Common myeloid progenitor, CD34-positive (primary cell): ENCODE data around the gene ZMYND12.
"Not testable (repeated sequence)": the region's sequence is repeated elsewhere in the genome, so short reads cannot be mapped to it uniquely, and the experiment has no call there.

Experiments used
- CTCF ChIA-PET: fragments of 350-600 bp; sonication (Branson Sonifier 250); formaldehyde crosslinking; loops from one replicate; lab custom pipeline; 2021; ENCODE audit warnings: antibody characterized with exemption; lab: Charles Lee
- POLR2A ChIA-PET: fragments of 350-600 bp; sonication (Branson Sonifier 250); formaldehyde crosslinking; loops from one replicate; lab custom pipeline; 2021; ENCODE audit warnings: antibody characterized with exemption; lab: Charles Lee
- DNase-seq, 3 donors: peaks; one replicate each; pipeline versions ENCODE4 v3.0.0 to v3.0.0-alpha.2; 2013
- H3K27ac ChIP-seq, 2 experiments: 1 replicate in 1 of 2; 2 replicates in 1 of 2; pipeline ENCODE4 v1.7.0; 2013; ENCODE audit warnings: inconsistent platforms in 2 of 2, low read length in 2 of 2, mild to moderate bottlenecking in 2 of 2, low read depth in 1 of 2, moderate library complexity in 1 of 2; ENCODE audit not compliant: severe bottlenecking in 2 of 2, insufficient read depth in 1 of 2, poor library complexity in 1 of 2
- H3K27me3 ChIP-seq, 5 experiments: replicated peaks in 2 of 5; 1 replicate in 3 of 5; 2 replicates in 2 of 5; pipeline versions ENCODE4 v1.6.1 to v1.7.0; 2013; ENCODE audit warnings: low read length in 4 of 5, mild to moderate bottlenecking in 2 of 5, moderate library complexity in 2 of 5, inconsistent platforms in 1 of 5; ENCODE audit not compliant: insufficient read depth in 5 of 5, control insufficient read depth in 4 of 5
- H3K36me3 ChIP-seq, 4 experiments: 1 replicate in 2 of 4; 2 replicates in 2 of 4; pipeline versions ENCODE4 v1.6.1 to v1.7.0; 2013; ENCODE audit warnings: low read length in 3 of 4, control low read depth in 1 of 4, mild to moderate bottlenecking in 1 of 4; ENCODE audit not compliant: control insufficient read depth in 4 of 4, insufficient read depth in 4 of 4
- H3K4me1 ChIP-seq, 4 experiments: 1 replicate in 3 of 4; 2 replicates in 1 of 4; pipeline versions ENCODE4 v1.6.1 to v1.7.1; 2013; ENCODE audit warnings: low read length in 3 of 4, mild to moderate bottlenecking in 3 of 4, control low read depth in 1 of 4, inconsistent platforms in 1 of 4, moderate library complexity in 1 of 4; ENCODE audit not compliant: control insufficient read depth in 4 of 4, insufficient read depth in 4 of 4; ENCODE audit errors: control extremely low read depth in 1 of 4
- H3K4me3 ChIP-seq, 7 experiments: 1 replicate in 4 of 7; 2 replicates in 3 of 7; pipeline versions ENCODE4 v1.5.1 to v1.7.0; 2013; ENCODE audit warnings: mild to moderate bottlenecking in 7 of 7, low read length in 6 of 7, moderate library complexity in 6 of 7, inconsistent platforms in 2 of 7, low read depth in 2 of 7, control low read depth in 1 of 7; ENCODE audit not compliant: insufficient read depth in 4 of 7, control insufficient read depth in 1 of 7; ENCODE audit errors: extremely low read depth in 1 of 7
- H3K9me3 ChIP-seq, 5 experiments: 1 replicate in 4 of 5; 2 replicates in 1 of 5; pipeline versions ENCODE4 v1.6.1 to v1.7.1; 2013; ENCODE audit warnings: low read length in 4 of 5, mild to moderate bottlenecking in 2 of 5, inconsistent platforms in 1 of 5, low read depth in 1 of 5, moderate library complexity in 1 of 5; ENCODE audit not compliant: control insufficient read depth in 4 of 5, insufficient read depth in 2 of 5; ENCODE audit errors: control extremely low read depth in 1 of 5
- WGBS: methylation state at CpG from one replicate; pipeline ENCODE4 v1.1.5; 2013; ENCODE audit not compliant: insufficient coverage; 5-methylcytosine and 5-hydroxymethylcytosine counted together

The ZMYND12 gene

DNA sequence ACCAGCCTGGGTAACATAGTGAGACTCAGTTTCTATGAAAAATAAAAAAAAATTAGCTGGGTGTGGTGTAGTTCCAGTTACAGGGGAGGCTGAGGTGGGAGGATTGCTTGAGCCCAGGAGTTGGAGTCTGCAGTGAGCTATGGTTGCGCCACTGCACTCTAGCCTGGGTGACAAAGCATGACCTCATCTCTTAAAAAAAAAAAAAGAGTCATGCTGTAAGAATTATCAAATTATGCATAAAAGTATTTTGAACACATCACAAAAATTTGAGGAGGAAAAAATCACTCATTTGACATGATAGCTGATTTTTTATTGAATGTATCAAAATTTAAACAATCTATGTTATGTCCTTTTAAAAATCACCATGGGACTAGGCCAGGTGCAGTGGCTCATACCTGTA is 25.1 kb upstream of the ZMYND12 start:
- Histone ChIP-seq H3K27ac (no peak overlapping the region), H3K4me3 (no peak overlapping the region), H3K9me3 (no peaks in the 10 kb centered on the region), H3K4me1 (no peaks in the 10 kb centered on the region), H3K36me3 (no peaks in the 10 kb centered on the region), H3K27me3 (no peaks in the 10 kb centered on the region)
- WGBS, result no CpG with 5 or more reads among the region's 1 CpG
- DNase-seq, result no peak
- ChIA-PET CTCF (no interaction called here), POLR2A (no interaction called here)

DNA sequence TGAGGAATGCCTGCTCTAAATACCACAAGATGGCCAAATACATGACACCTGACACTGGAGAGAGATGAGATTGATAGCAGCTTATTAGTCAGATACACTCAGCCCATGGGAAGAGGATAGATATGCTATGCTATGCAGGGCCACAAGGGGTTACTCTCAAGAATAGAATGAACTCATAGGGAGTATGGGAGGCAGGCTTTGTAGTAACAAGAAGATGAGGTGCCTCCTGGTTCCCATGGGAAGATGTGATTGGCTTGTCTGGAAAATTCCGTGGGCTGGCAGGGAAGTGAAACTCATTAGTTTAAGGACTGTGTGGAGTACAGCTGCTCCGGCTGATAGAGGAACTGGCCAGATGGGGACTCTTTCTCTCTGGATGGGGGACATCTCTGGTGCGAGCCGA is 23.8 kb upstream of the ZMYND12 start:
- H3K27me3 ChIP-seq, result no peaks in the 10 kb centered on the region
- no peak overlapping the region for H3K27ac ChIP-seq
- H3K9me3 ChIP-seq, result no peaks in the 10 kb centered on the region
- H3K36me3 ChIP-seq, result no peaks in the 10 kb centered on the region
- POLR2A ChIA-PET, result no interaction called here
- peak in 2 of 3 donors; percentile 17 to 24 for DNase-seq
- CTCF ChIA-PET, result no interaction called here
- H3K4me1 ChIP-seq, result no peaks in the 10 kb centered on the region
- WGBS, result 93% methylated on average over 2 of the region's 4 CpGs
- H3K4me3 ChIP-seq, result no peak overlapping the region

DNA sequence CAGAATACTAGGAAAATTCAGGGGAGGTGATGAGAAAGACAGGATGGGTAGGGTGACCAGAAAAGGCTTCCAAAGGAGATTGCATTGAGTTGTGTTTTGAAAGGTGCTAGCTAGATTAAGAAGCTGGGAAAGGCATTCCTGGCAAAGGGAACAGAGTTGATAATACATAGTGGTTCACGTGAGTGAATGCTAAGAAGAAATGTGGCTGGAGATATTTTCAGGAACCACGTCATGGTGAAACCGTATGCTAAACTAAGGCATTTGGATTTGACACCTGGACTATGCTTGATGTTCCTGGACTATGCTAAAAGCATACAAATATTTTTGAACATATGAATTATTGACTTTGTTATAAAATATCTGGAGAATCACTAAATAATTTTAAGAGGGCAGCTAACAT is 22.0 kb upstream of the ZMYND12 start:
- Histone ChIP-seq H3K27me3 (no peaks in the 10 kb centered on the region), H3K36me3 (no peaks in the 10 kb centered on the region), H3K4me3 (no peak overlapping the region), H3K4me1 (no peaks in the 10 kb centered on the region), H3K27ac (no peak overlapping the region), H3K9me3 (no peaks in the 10 kb centered on the region)
- WGBS, result 97% methylated on average over 3 of the region's 3 CpGs
- DNase-seq, result no peak
- ChIA-PET CTCF (interaction anchor here (1.3 kb wide), 1 partner anchor 31 kb away, joined by 3 read pairs; no protein-coding TSS in a partner anchor), POLR2A (no interaction called here)

DNA sequence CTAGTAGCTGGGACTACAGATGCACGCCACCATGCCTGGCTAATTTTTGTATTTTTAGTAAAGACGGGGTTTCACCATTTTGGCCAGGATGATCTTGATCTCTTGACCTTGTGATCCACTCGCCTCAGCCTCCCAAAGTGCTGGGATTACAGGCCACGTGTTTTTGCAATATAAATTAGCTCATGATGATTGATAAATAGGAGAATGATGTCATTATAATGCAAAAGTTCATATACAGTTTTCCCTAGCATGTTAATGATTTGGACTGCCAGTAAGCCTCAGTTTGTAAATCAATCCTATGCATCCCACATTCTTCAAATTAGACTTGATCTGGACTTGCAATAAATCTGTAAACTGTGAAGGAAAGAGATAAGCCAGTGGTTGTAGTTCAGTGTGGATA is 21.5 kb upstream of the ZMYND12 start:
- H3K27ac ChIP-seq, POLR2A ChIA-PET, H3K4me3 ChIP-seq, CTCF ChIA-PET, DNase-seq, H3K27me3 ChIP-seq, H3K36me3 ChIP-seq, H3K4me1 ChIP-seq, H3K9me3 ChIP-seq: not testable (repeated sequence)
- 100% methylated on average over 3 of the region's 4 CpGs for WGBS

DNA sequence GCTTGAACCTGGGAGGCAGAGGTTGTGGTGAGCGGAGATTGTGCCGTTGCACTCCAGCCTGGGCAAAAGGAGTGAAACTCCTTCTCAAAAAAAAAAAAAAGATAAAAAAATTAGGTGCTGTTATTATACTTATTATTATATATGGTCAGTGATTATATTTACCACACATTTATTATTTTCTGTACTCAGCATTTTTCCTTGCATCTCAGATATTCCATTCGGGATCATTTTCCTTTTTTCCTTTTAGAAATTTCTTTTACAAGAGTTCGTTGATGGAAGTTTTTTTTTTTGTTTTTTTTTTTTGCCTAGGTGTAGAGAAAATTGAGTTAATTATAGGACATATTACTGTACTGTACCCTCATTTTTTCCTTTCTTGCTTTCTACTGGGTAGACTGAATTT is 20.8 kb upstream of the ZMYND12 start:
- no peaks in the 10 kb centered on the region for H3K9me3 ChIP-seq
- H3K4me3 ChIP-seq, result no peak overlapping the region
- WGBS, result no CpG with 5 or more reads among the region's 4 CpGs
- ChIA-PET CTCF (no interaction called here), POLR2A (no interaction called here)
- H3K27me3 ChIP-seq, result no peaks in the 10 kb centered on the region
- H3K4me1 ChIP-seq, result no peaks in the 10 kb centered on the region
- H3K27ac ChIP-seq, result no peak overlapping the region
- no peak for DNase-seq
- no peaks in the 10 kb centered on the region for H3K36me3 ChIP-seq

DNA sequence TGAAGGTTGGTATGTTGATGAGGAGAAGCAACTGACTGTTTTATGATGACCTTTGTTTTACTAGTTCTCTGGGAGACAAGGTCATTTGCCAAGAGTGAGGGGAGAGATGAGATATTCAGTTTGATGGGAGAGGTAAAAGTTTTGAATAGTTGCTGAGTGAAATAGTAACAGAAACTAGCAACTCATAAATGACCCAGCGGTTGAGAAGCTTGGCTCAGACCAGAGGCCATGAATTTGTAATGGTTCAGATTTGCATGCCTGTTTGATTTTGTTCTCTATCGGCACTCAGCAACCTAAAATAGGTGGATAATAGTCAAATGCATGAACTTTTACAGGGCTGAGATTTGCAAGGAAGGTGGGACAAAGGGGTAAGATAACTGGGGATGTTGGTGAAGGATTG is 13.9 kb upstream of the ZMYND12 start:
- DNase-seq, result no peak
- ChIA-PET CTCF (no interaction called here), POLR2A (no interaction called here)

DNA sequence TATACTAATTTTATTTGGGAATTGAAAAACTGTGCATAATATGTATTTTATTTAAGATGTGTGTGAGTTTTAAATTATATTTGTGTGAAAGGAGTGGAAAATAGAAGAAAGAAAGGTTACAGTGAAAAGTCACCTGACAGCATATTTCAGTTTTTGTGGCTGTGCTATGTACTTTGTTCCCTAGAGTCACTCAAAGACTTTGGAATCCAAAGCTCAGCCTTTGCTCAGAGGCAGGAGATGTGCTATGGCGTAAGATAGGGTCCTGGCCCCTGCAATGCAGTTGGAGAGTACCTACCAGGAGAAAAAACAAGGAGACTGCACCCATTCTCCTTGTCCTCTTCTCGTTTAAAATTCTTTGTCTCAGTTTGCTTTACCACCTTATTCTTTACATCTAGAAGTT is 10.2 kb upstream of the ZMYND12 start:
- Histone ChIP-seq H3K36me3 (peaks cover 0 to 2% (median under 1%) of the 10 kb centered on the region in 4 experiments), H3K4me3 (no peak overlapping the region), H3K9me3 (no peaks in the 10 kb centered on the region), H3K27me3 (no peaks in the 10 kb centered on the region), H3K4me1 (peaks cover 7 to 18% (median 14%) of the 10 kb centered on the region in 4 experiments), H3K27ac (no peak overlapping the region)
- WGBS, result 100% methylated on average over 1 of the region's 2 CpGs
- POLR2A ChIA-PET, result no interaction called here
- no peak for DNase-seq
- CTCF ChIA-PET, result no interaction called here

More for the DNA sequence above, 13.9 kb upstream of the ZMYND12 start:
- 100% methylated on average over 1 of the region's 2 CpGs for WGBS
- H3K4me1 ChIP-seq, result no peaks in the 10 kb centered on the region
- H3K4me3 ChIP-seq, result no peak overlapping the region
- no peaks in the 10 kb centered on the region for H3K36me3 ChIP-seq
- H3K27ac ChIP-seq, result no peak overlapping the region
- no peaks in the 10 kb centered on the region for H3K9me3 ChIP-seq
- no peaks in the 10 kb centered on the region for H3K27me3 ChIP-seq
